ENCODE measurements around the gene C2CD2.
A peak's percentile ranks its signal among the peaks of the same experiment; 100 is the strongest.
"Not testable (repeated sequence)": the region's sequence is repeated elsewhere in the genome, so short reads cannot be mapped to it uniquely, and the experiment has no call there.

C2CD2 gene

DNA sequence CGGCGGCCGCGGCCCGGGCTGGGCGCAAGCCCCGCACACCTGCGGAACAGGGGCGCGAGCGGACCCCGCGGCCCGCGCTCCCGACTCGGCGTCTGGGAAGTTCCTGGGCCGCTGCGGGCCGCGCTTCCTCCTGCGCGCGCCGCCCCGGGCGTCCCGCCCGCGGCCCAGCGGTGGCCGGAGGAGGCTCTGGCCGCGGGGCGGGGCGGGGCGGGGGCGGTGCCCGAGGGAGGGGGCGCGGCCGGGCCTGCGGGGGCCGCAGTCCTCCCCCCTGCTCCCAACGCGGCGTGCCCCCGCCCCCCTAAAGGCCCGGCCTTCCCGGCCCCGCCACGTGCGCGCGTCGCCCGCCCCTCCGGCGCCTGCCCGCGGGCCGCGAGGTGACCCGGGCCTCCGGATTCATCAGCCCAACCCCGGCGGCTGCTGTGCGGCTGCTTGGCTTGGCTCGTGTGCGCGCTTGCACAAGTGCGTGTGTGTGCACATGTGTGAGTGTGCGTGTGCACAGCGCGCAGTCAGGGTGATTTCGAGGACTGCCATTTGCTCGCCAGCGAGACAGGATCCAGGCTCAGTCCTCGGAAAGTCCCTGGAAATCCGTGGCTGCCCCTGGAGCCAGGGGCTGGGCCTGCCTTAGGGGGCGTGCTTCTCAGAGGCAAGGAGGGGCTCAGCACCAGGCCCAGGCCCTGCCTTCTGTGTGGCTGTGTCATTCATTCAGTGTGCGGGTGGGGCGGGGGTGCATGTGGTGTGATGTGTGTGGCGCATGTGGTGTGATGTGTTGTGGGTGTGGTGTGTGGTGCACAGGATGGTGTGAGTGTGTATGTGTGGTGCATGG, at the start of gene C2CD2:
C2CD2 (minus strand) TSS at position 188 of the 823 bp plus-strand sequence. CDS start 370 bp downstream, outside the sequence.
- no peak for DNase-seq (ENCODE audit: low read depth)

- no peak for DNase-seq (ENCODE audit: low read depth)
Measured at GRCh38 chr21:42003051-42003461, 49.2 kb upstream of the C2CD2 start.

DNA sequence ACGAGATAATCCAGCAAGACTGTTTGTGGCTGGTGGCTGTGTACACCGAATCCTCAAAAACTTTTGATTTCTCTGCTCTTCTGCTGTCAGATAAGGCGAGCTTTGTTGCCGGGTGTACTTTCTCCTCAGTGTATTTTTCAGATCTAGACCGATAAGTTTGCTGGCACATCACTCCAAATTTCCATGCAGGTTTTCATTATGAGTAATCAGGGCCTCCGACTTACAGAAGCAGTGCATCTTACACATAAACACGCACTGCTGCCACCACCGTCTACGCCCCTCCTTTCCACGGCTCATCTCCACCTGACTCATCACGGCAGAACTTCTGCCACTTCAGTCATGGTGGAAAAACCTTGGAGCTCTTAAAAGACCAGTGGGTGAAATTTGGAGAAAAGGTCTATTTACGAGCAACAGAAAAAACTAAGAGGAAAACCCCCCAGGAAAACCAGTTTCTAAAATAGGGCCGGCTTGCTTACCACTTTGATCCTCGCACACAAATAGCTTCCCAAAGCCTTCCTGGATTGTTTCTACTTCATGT, 48.7 kb upstream of the C2CD2 start:
- peak; percentile 36 for DNase-seq (ENCODE audit: low read depth)

DNA sequence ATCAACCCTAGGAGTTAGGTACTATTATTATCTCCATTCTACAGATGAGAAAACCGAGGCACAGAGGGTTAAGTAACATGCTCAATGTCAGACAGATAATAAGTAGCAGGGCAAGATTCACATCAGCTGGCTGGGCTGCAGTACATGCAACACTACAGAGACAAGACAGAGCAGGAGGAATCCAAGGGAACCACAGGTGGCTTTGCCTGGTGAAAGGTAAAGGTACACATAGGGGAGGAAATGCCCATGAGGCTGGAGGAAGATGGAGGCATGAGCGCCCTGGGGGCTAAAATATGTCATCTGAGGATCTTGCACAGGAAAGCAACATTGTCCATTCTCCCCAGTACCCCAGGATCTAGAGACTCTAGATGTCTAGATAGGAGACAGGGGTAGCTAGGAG, 48.0 kb upstream of the C2CD2 start:
- no peak for DNase-seq (ENCODE audit: low read depth)

GRCh38 chr21:42000908-42001307, 47.1 kb upstream of the C2CD2 start:
- no peak for DNase-seq (ENCODE audit: low read depth)

GRCh38 chr21:41997657-41998056, 43.8 kb upstream of the C2CD2 start:
- no peak for DNase-seq (ENCODE audit: low read depth)

- DNase-seq (ENCODE audit: low read depth): no peak
Measured at GRCh38 chr21:41995577-41995976, 41.8 kb upstream of the C2CD2 start.

- DNase-seq (ENCODE audit: low read depth): not testable (repeated sequence)
Measured at GRCh38 chr21:41994613-41995012, 40.8 kb upstream of the C2CD2 start.

DNA sequence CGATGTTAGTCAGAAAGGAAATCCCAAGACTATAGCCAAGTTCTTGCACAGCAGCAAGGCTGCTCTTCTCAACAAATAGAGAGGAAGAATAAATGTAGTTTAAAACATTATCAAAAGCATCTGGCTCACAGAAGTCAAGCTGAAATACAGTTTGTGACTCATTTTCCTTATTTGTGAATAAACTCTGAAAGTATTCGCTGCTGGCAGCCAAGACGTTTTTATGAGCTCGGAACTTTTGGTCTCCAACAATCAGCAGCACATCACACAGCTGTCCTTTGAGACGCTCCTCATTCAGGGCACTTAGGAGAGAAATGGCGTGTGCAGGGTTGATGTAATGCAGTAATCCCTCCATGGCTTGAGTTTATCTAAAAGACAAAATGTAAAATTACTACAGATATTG, 39.9 kb upstream of the C2CD2 start:
- DNase-seq (ENCODE audit: low read depth): no peak

- no peak for DNase-seq (ENCODE audit: low read depth)
Measured at GRCh38 chr21:41992576-41992975, 38.8 kb upstream of the C2CD2 start.

GRCh38 chr21:41991659-41992058, 37.8 kb upstream of the C2CD2 start:
- DNase-seq (ENCODE audit: low read depth): no peak

DNA sequence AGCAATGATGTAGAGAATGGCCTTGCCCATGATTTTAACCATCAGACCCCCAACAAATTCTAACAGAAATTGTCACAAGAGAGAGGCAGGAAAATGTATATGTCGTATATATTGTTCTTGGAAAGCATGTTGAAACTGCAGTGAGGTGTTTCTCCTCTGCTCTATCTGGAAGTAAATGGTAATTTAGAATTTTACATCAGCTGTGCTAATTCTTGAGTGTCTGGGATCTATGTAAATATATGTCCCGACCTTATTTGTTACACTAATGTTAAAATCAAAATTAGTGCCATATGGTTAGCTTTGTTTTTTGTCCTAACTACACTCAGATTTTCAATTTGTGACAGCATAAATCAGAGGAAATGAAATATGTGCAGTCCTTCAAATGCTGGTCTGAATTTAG, 35.9 kb upstream of the C2CD2 start:
- DNase-seq (ENCODE audit: low read depth): no peak

DNA sequence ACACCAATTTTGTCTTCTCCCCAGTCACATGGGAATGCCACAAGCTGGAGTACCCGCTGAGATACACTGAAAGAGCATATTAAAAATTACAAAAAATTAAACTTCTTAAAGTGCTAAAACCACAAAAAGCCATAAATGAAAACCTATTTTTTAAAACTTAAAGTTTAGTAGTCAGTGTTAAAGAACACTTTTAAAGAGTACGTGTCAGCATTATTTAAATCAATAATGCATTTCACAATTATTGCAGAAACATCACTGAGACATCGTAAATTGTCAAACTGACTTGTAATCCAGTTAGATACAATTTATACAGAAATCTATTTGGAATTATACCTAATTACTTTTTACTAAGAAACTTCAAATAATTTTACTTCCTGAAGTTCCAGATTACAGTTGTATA, 33.5 kb upstream of the C2CD2 start:
- no peak for DNase-seq (ENCODE audit: low read depth)

GRCh38 chr21:41985662-41986416, 32.0 kb upstream of the C2CD2 start:
- no peak for DNase-seq (ENCODE audit: low read depth)

- no peak for DNase-seq (ENCODE audit: low read depth)
Measured at GRCh38 chr21:41983229-41983628, 29.4 kb upstream of the C2CD2 start.

DNA sequence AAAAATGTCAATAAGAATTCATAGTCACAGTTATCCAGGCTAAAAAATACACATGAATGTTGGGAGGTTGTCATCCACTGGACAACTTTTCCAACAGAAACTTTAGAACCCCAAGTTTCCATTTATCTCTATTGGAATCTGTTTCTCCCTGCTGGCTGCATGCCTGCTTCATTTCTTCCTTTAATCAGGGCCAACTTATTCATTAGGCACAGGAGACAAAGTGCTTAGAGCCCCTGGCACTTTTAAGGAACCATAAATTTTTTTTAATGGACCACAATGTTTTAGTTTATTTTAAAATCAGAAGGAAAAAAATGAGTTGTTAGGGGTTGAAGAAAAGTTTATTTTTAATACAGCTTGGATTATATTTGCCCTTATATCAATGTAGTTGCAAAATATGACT, 26.7 kb upstream of the C2CD2 start:
- DNase-seq (ENCODE audit: low read depth): no peak

GRCh38 chr21:41979751-41980369, 26.0 kb upstream of the C2CD2 start:
- DNase-seq (ENCODE audit: low read depth): no peak

GRCh38 chr21:41979335-41979734, 25.5 kb upstream of the C2CD2 start:
- DNase-seq (ENCODE audit: low read depth): no peak

- no peak for DNase-seq (ENCODE audit: low read depth)
Measured at GRCh38 chr21:41977034-41977950, 23.5 kb upstream of the C2CD2 start.

GRCh38 chr21:41976611-41977010, 22.8 kb upstream of the C2CD2 start:
- no peak for DNase-seq (ENCODE audit: low read depth)

Measured in activated T-cell treated with anti-CD3 and anti-CD28 coated beads for 1 hour (primary cell).